B cell (primary cell): ENCODE measurements around the gene ZNF322.

Source experiments
- CTCF ChIP-seq: fragments of 200-600 bp; IDR thresholded peaks from one replicate; pipeline ENCODE4 v1.8.0; 2022; ENCODE audit warnings: antibody characterized with exemption, mild to moderate bottlenecking
- EZH2 ChIP-seq: IDR thresholded peaks from 2 replicates; pipeline ENCODE4 v1.6.1; 2012; ENCODE audit warnings: borderline replicate concordance, low read depth, mild to moderate bottlenecking, moderate library complexity, low read length; ENCODE audit not compliant: insufficient read depth, poor library complexity, severe bottlenecking

GRCh38 chr6:26613689-26614683 is 45.6 kb downstream of the ZNF322 start:
- TF ChIP-seq CTCF = no peak
- TF ChIP-seq EZH2 = no peak
